Activated B cell treated with CpG ODN at 0.5 μM for 24 hours (primary cell): ENCODE measurements around the gene WFS1. TPM values are rescaled to one million over a fixed set of nuclear protein-coding genes. Genes with fewer than 3 reads are reported as not detected.

Experiments
- ATAC-seq: fragments of 200-7000 bp; cut with Tn5 transposase; one replicate; pipeline ENCODE4 v1.10.0; 2021; ENCODE audit warnings: low read depth, mild to moderate bottlenecking, moderate library complexity
- CTCF ChIA-PET: fragments of 350-600 bp; sonication (Branson Sonifier 250); formaldehyde crosslinking; loops from one replicate; lab custom pipeline; 2021; ENCODE audit warnings: antibody characterized with exemption; lab: Charles Lee
- POLR2A ChIA-PET: fragments of 350-600 bp; sonication (Branson Sonifier 250); formaldehyde crosslinking; loops from one replicate; lab custom pipeline; 2021; ENCODE audit warnings: antibody characterized with exemption; lab: Charles Lee
- DNase-seq: peaks from one replicate; pipeline ENCODE4 v3.0.0; 2022
- H3K27ac Mint-ChIP-seq: one replicate; pipeline ENCODE4 v1.8.0; 2020; ENCODE audit warnings: mixed read lengths
- H3K27me3 Mint-ChIP-seq: one replicate; pipeline ENCODE4 v1.8.0; 2021; ENCODE audit warnings: mixed read lengths
- H3K36me3 Mint-ChIP-seq: one replicate; pipeline ENCODE4 v1.8.0; 2021; ENCODE audit warnings: low read depth, mixed read lengths
- H3K4me1 Mint-ChIP-seq: one replicate; pipeline ENCODE4 v1.8.0; 2021; ENCODE audit warnings: mixed read lengths
- H3K4me3 Mint-ChIP-seq: one replicate; pipeline ENCODE4 v1.8.0; 2020; ENCODE audit warnings: mild to moderate bottlenecking, mixed read lengths
- H3K9me3 Mint-ChIP-seq: one replicate; pipeline ENCODE4 v1.8.0; 2020; ENCODE audit warnings: mixed read lengths
- CTCF ChIP-seq: fragments of 200-600 bp; IDR thresholded peaks from one replicate; pipeline ENCODE4 v1.8.0; 2022; ENCODE audit warnings: antibody characterized with exemption, mild to moderate bottlenecking
- intact Hi-C: fragments of 100-400 bp; cut with micrococcal nuclease; formaldehyde crosslinking; loops from one replicate; pipeline ENCODE4 v1.15.1; 2024
- total RNA-seq: library from RNA; stranded (reverse); gene quantifications from 2 replicates; pipeline ENCODE4 v1.2.3, GENCODE V29; 2022

The WFS1 gene
- total RNA-seq, 1 donor from 2014 or later: 2.4 TPM

GRCh38 chr4:6265546-6265945 lies 4.1 kb upstream of the WFS1 start:
- Mint-ChIP-seq H3K4me3 (no peak overlapping the region), H3K27me3 (peaks cover 6% of the 10 kb centered on the region), H3K36me3 (no peaks in the 10 kb centered on the region), H3K4me1 (peaks cover 26% of the 10 kb centered on the region), H3K27ac (no peak overlapping the region), H3K9me3 (no peaks in the 10 kb centered on the region)
- ATAC-seq: no peak
- CTCF ChIA-PET: interaction anchor here (4.4 kb wide), 1 partner anchor 15 kb away, joined by 26 read pairs; no protein-coding TSS in a partner anchor
- no peak for DNase-seq
- TF ChIP-seq CTCF: no peak
- intact Hi-C loops: loop anchor here (5.0 kb wide), 3 partner anchors 312 to 517 kb away; partner anchors contain the start of genes BLOC1S4, KIAA0232 and MAN2B2
- POLR2A ChIA-PET: no interaction called here

- H3K36me3 Mint-ChIP-seq: no peaks in the 10 kb centered on the region
- DNase-seq (no peak), ATAC-seq (no peak)
- TF ChIP-seq CTCF: no peak
- intact Hi-C loops: loop anchor here (5.0 kb wide), 3 partner anchors 310 to 515 kb away; partner anchors contain the start of genes BLOC1S4, KIAA0232 and MAN2B2
- POLR2A ChIA-PET: no interaction called here
- no peaks in the 10 kb centered on the region for H3K9me3 Mint-ChIP-seq
- CTCF ChIA-PET: interaction anchor here (4.4 kb wide), 1 partner anchor 17 kb away, joined by 26 read pairs; no protein-coding TSS in a partner anchor
- H3K27me3 Mint-ChIP-seq: no peaks in the 10 kb centered on the region
- peaks cover 29% of the 10 kb centered on the region for H3K4me1 Mint-ChIP-seq
- H3K27ac Mint-ChIP-seq: peak overlapping the region; percentile 70
- H3K4me3 Mint-ChIP-seq: peak overlapping the region; percentile 44
Observed at GRCh38 chr4:6267573-6267972, 2.1 kb upstream of the WFS1 start.

- Mint-ChIP-seq H3K9me3 (no peaks in the 10 kb centered on the region), H3K27ac (peak overlapping the region; percentile 63), H3K27me3 (no peaks in the 10 kb centered on the region), H3K4me1 (peaks cover 29% of the 10 kb centered on the region), H3K36me3 (no peaks in the 10 kb centered on the region), H3K4me3 (peak overlapping the region; percentile 86)
- ATAC-seq (peak; percentile 4), DNase-seq (no peak)
- TF ChIP-seq CTCF: no peak
- intact Hi-C loops: loop anchor here (1.0 to 5.0 kb wide), 5 partner anchors 68 to 834 kb away; partner anchors contain the start of genes BLOC1S4, JAKMIP1, KIAA0232 and MAN2B2
- CTCF ChIA-PET: interaction anchor here (0.6 to 4.4 kb wide), 3 partner anchors 19 to 62 kb away, joined by 3 to 26 read pairs (median 4); no protein-coding TSS in a partner anchor
- POLR2A ChIA-PET: interaction anchor here (1.0 kb wide), 2 partner anchors 405 to 799 kb away, joined by 3 read pairs; partner anchors contain the start of gene GRPEL1
Observed at GRCh38 chr4:6268650-6269615, 717 bp upstream of the WFS1 start.

- POLR2A ChIA-PET: no interaction called here
- H3K9me3 Mint-ChIP-seq: no peaks in the 10 kb centered on the region
- peak overlapping the region; percentile 82 for H3K4me3 Mint-ChIP-seq
- no peak for TF ChIP-seq CTCF
- H3K27ac Mint-ChIP-seq: no peak overlapping the region
- CTCF ChIA-PET: interaction anchor here (1.4 kb wide), 1 partner anchor 20 kb away, joined by 3 read pairs; no protein-coding TSS in a partner anchor
- H3K27me3 Mint-ChIP-seq: no peaks in the 10 kb centered on the region
- peaks cover 29% of the 10 kb centered on the region for H3K4me1 Mint-ChIP-seq
- intact Hi-C loops: no loop called here
- DNase-seq (no peak), ATAC-seq (no peak)
- no peaks in the 10 kb centered on the region for H3K36me3 Mint-ChIP-seq
Observed at GRCh38 chr4:6270636-6271121, 1.0 kb downstream of the WFS1 start.
